GM10248 (cell line): ENCODE measurements around the gene MARCHF11.

ENCODE experiments used
- CTCF ChIA-PET: fragments of 300-600 bp; sonication (Branson Sonifier 250); formaldehyde crosslinking; extraction: SDS; loops from one replicate; lab custom pipeline; 2021; ENCODE audit warnings: antibody characterized with exemption; lab: Yijun Ruan, JAX
- POLR2A ChIA-PET: fragments of 350-650 bp; sonication (Branson Sonifier 250); formaldehyde crosslinking; extraction: SDS; loops from one replicate; lab custom pipeline; 2020; ENCODE audit warnings: antibody characterized with exemption; lab: Yijun Ruan, JAX
- DNase-seq: peaks from one replicate; pipeline ENCODE4 v3.0.0; 2012; ENCODE audit errors: extremely low spot score
- CTCF ChIP-seq: IDR thresholded peaks from 2 replicates; pipeline ENCODE4 v1.5.1; 2012; ENCODE audit warnings: mild to moderate bottlenecking, low read depth; ENCODE audit errors: extremely low read depth, missing control alignments, control extremely low read depth

MARCHF11 gene

GRCh38 chr5:16179511-16179935, at the start of gene MARCHF11:
MARCHF11 (minus strand) TSS chr5:16179791; CDS start chr5:16179575, 216 bp downstream.
- CTCF ChIA-PET = no interaction called here
- POLR2A ChIA-PET = no interaction called here
- no peak for DNase-seq
- no peak for TF ChIP-seq CTCF

GRCh38 chr5:16225927-16226326, 46.3 kb upstream of the MARCHF11 start:
- ChIA-PET POLR2A (no interaction called here), CTCF (interaction anchor here (1.6 kb wide), 1 partner anchor 12 kb away, joined by 6 read pairs; no protein-coding TSS in a partner anchor)
- TF ChIP-seq CTCF = no peak
- no peak for DNase-seq

- no peak for TF ChIP-seq CTCF
- DNase-seq = no peak
- CTCF ChIA-PET = no interaction called here
- POLR2A ChIA-PET = no interaction called here
Observed at GRCh38 chr5:16192311-16192710, 12.7 kb upstream of the MARCHF11 start.

- POLR2A ChIA-PET = no interaction called here
- TF ChIP-seq CTCF = no peak
- CTCF ChIA-PET = no interaction called here
- DNase-seq = no peak
Observed at GRCh38 chr5:16180789-16181082, 1.1 kb upstream of the MARCHF11 start.

GRCh38 chr5:16179936-16180788, 571 bp upstream of the MARCHF11 start:
- CTCF ChIA-PET = no interaction called here
- no peak for DNase-seq
- TF ChIP-seq CTCF = no peak
- POLR2A ChIA-PET = no interaction called here

GRCh38 chr5:16178745-16179372, 732 bp downstream of the MARCHF11 start:
- TF ChIP-seq CTCF = no peak
- CTCF ChIA-PET = no interaction called here
- peak; percentile 45 for DNase-seq
- POLR2A ChIA-PET = no interaction called here
